Measurements from ENCODE around the gene CDH5. TPM values are rescaled to one million over a fixed set of nuclear protein-coding genes. Genes with fewer than 3 reads are reported as not detected.

The CDH5 gene
- total and polyA plus RNA-seq, 2 donors (not counting 3 experiments of a cell fraction or from before 2014, with no cell fraction given), result 765 to 815 TPM

DNA sequence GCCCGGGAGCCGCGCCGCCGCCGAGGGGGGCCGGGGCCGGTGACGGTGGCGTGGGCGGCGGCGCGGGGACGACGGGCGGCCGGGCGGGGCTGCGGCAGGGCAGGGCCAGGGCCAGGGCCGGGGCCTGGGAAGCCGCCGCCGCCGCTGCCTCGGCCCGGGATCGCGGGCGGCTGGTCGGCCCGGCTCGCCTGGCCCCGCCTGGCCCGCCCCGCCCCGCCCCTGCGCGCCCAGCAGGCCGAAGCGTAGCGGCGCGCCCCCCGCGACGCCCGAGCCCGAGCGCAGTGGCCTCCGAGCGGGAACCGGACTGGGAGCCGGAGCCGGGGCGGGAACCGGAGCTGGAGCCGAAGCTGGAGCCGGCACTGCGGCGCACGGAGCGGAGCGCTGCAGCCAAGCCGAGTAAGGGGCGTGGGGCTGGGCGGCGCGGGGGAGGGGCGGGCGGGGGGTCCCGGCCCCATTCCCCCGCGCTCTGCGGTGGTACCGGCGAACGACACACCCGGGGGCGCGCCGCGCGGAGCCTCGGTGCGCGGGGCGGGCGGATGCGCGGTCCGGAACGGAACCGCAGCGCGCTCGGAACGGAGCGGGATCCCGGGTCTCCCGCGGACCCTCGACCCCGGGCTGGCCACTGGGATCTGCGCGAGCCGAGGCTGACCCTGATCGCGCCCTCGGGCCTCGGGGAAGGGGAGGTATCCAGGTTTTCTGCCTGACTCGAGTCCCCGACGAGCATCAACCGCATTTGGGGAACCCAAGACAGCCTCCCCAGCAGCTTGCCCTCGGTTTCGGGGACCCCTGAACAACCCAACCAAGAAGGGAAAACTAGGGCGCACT, 60.8 kb downstream of the CDH5 start, which contains the start of gene BEAN1:
BEAN1 (plus strand) TSS at position 260 of the 825 bp plus-strand sequence. CDS start 10,382 bp downstream, outside the sequence.
- Histone ChIP-seq H3K9me1 (replicated peaks; ENCODE audit: control insufficient read depth, extremely low read depth, insufficient read depth, low read length) (no peaks in the 10 kb centered on the region), H3K9ac (replicated peaks; ENCODE audit: extremely low read depth, insufficient read depth, low read length) (no peak within 1 kb of the TSS), H3K4me3 (replicated peaks in 1 of 3; ENCODE audit: insufficient read depth in 1 of 3, low read depth in 1 of 3, low read length in 3 of 3) (peak within 1 kb of the TSS in 1 of 3 experiments; percentile 23), H2AFZ (ENCODE audit: low read depth, low read length) (peak within 1 kb of the TSS; percentile 6), H3K36me3 (ENCODE audit: control insufficient read depth in 2 of 2, extremely low read depth in 1 of 2, insufficient read depth in 2 of 2, low read length in 2 of 2) (no peaks in the 10 kb centered on the region), H3K79me2 (ENCODE audit: control insufficient read depth, insufficient read depth, low read length) (no peaks in the 10 kb centered on the region), H3K27ac (ENCODE audit: insufficient read depth, low read depth, low read length) (no peak within 1 kb of the TSS), H3K27me3 (ENCODE audit: control insufficient read depth in 2 of 2, insufficient read depth in 2 of 2, low read length in 2 of 2) (peaks cover 61 to 69% of the 10 kb centered on the region in 2 experiments), H3K4me1 (ENCODE audit: control insufficient read depth, extremely low read depth, insufficient read depth, low read length) (peaks cover 2% of the 10 kb centered on the region), H3K4me2 (ENCODE audit: insufficient read depth, low read length) (no peak within 1 kb of the TSS), H4K20me1 (replicated peaks; ENCODE audit: control insufficient read depth, extremely low read depth, insufficient read depth, low read length) (no peaks in the 10 kb centered on the region), H3K9me3 (replicated peaks; ENCODE audit: control insufficient read depth, insufficient read depth, low read length) (no peaks in the 10 kb centered on the region)
- POLR2A ChIA-PET, result no interaction called here
- CTCF ChIA-PET, result interaction anchor here (0.9 to 1.7 kb wide), 3 partner anchors 21 to 89 kb away, joined by 4 to 6 read pairs (median 4); no protein-coding TSS in a partner anchor
- DNase-seq (ENCODE audit: low read depth, low spot score), result no peak
- no peak for FAIRE-seq
- no TSS peak for BruUV-seq (replicated peaks)
- TF ChIP-seq FOS (IDR thresholded peaks at IDR 0.05; ENCODE audit: borderline replicate concordance, insufficient read depth, low read length), result no peak
- no peak for TF ChIP-seq EZH2 (IDR thresholded peaks at IDR 0.05; ENCODE audit: borderline replicate concordance, low read depth, low read length, severe bottlenecking)
- dilution Hi-C loops (cut with MboI; ENCODE audit: extremely low pct_ligation_motif_present, low sequenced_read_pairs), result no loop called here
- intact Hi-C loops (cut with micrococcal nuclease), result loop anchor here (5.0 kb wide), 1 partner anchor 50 kb away; no protein-coding TSS in a partner anchor

GRCh38 chr16:66427871-66428681, 61.6 kb downstream of the CDH5 start:
- Histone ChIP-seq H3K9me3 (replicated peaks; ENCODE audit: control insufficient read depth, insufficient read depth, low read length) (no peaks in the 10 kb centered on the region), H4K20me1 (replicated peaks; ENCODE audit: control insufficient read depth, extremely low read depth, insufficient read depth, low read length) (no peaks in the 10 kb centered on the region), H2AFZ (ENCODE audit: low read depth, low read length) (no peak overlapping the region), H3K79me2 (ENCODE audit: control insufficient read depth, insufficient read depth, low read length) (no peaks in the 10 kb centered on the region), H3K27me3 (ENCODE audit: control insufficient read depth in 2 of 2, insufficient read depth in 2 of 2, low read length in 2 of 2) (peaks cover 64 to 74% of the 10 kb centered on the region in 2 experiments), H3K4me2 (ENCODE audit: insufficient read depth, low read length) (no peak overlapping the region), H3K9me1 (replicated peaks; ENCODE audit: control insufficient read depth, extremely low read depth, insufficient read depth, low read length) (no peaks in the 10 kb centered on the region), H3K4me3 (replicated peaks in 1 of 3; ENCODE audit: insufficient read depth in 1 of 3, low read depth in 1 of 3, low read length in 3 of 3) (no peak overlapping the region), H3K9ac (replicated peaks; ENCODE audit: extremely low read depth, insufficient read depth, low read length) (no peak overlapping the region), H3K27ac (ENCODE audit: insufficient read depth, low read depth, low read length) (no peak overlapping the region), H3K36me3 (ENCODE audit: control insufficient read depth in 2 of 2, extremely low read depth in 1 of 2, insufficient read depth in 2 of 2, low read length in 2 of 2) (no peaks in the 10 kb centered on the region), H3K4me1 (ENCODE audit: control insufficient read depth, extremely low read depth, insufficient read depth, low read length) (peaks cover 2% of the 10 kb centered on the region)
- FAIRE-seq (peak; percentile 55), DNase-seq (ENCODE audit: low read depth, low spot score) (no peak)
- intact Hi-C loops (cut with micrococcal nuclease) (loop anchor here (5.0 kb wide), 1 partner anchor 49 kb away; no protein-coding TSS in a partner anchor), dilution Hi-C loops (cut with MboI; ENCODE audit: extremely low pct_ligation_motif_present, low sequenced_read_pairs) (no loop called here)
- POLR2A ChIA-PET, result no interaction called here
- peak; percentile 99 for TF ChIP-seq EZH2 (IDR thresholded peaks at IDR 0.05; ENCODE audit: borderline replicate concordance, low read depth, low read length, severe bottlenecking)
- no peak for TF ChIP-seq GATA2 (IDR thresholded peaks at IDR 0.05; ENCODE audit: insufficient read depth, insufficient read length, low read depth, low read length)
- no TSS peak for BruUV-seq (replicated peaks)
- CTCF ChIA-PET, result interaction anchor here (0.9 to 1.7 kb wide), 3 partner anchors 16 to 27 kb away, joined by 4 to 6 read pairs (median 5); no protein-coding TSS in a partner anchor

All from endothelial cell of umbilical vein (primary cell).